Smooth muscle cell (in vitro differentiated cells): ENCODE results near the gene ZFHX3. TPM values are rescaled to one million over a fixed set of nuclear protein-coding genes. Genes with fewer than 3 reads are reported as not detected.

Experiments used
- DNase-seq: peaks from one replicate; lab custom pipeline; 2025; ENCODE audit not compliant: unreplicated experiment; lab: John Stamatoyannopoulos, UW
- H2AFZ ChIP-seq: fragments of 200-600 bp; sonication (generic); 2 replicates; pipeline ENCODE4 v1.6.0; 2016; ENCODE audit warnings: antibody characterized with exemption, low read depth, mild to moderate bottlenecking
- H3F3A ChIP-seq: fragments of 200-600 bp; sonication (generic); 2 replicates; pipeline ENCODE4 v1.6.0; 2017; ENCODE audit warnings: antibody characterized with exemption, low read depth
- H3K27ac ChIP-seq: fragments of 200-600 bp; sonication (generic); 2 replicates; pipeline ENCODE4 v1.5.1; 2016; ENCODE audit warnings: low read depth, mild to moderate bottlenecking
- H3K27me3 ChIP-seq: fragments of 200-600 bp; sonication (generic); 2 replicates; pipeline ENCODE4 v1.6.1; 2016; ENCODE audit warnings: low read depth, mild to moderate bottlenecking
- H3K36me3 ChIP-seq: fragments of 200-600 bp; sonication (generic); 2 replicates; pipeline ENCODE4 v1.5.1; 2016; ENCODE audit warnings: low read depth
- H3K4me1 ChIP-seq: fragments of 200-600 bp; sonication (generic); 2 replicates; pipeline ENCODE4 v1.5.1; 2016; ENCODE audit warnings: low read depth
- H3K4me2 ChIP-seq: fragments of 200-600 bp; sonication (generic); 2 replicates; pipeline ENCODE4 v1.6.0; 2016; ENCODE audit warnings: mild to moderate bottlenecking
- H3K4me3 ChIP-seq: fragments of 200-600 bp; sonication (generic); 2 replicates; pipeline ENCODE4 v1.5.1; 2016; ENCODE audit warnings: mild to moderate bottlenecking
- H3K79me2 ChIP-seq: fragments of 200-600 bp; sonication (generic); 2 replicates; pipeline ENCODE4 v1.6.0; 2016; ENCODE audit warnings: low read depth, mild to moderate bottlenecking
- H3K9ac ChIP-seq: fragments of 200-600 bp; sonication (generic); 2 replicates; pipeline ENCODE4 v1.6.0; 2016; ENCODE audit warnings: low read depth
- H3K9me3 ChIP-seq: fragments of 200-600 bp; sonication (generic); replicated peaks from 2 replicates; pipeline ENCODE4 v1.5.1; 2016; ENCODE audit warnings: low read depth
- H4K20me1 ChIP-seq: fragments of 200-600 bp; sonication (generic); 2 replicates; pipeline ENCODE4 v1.6.0; 2016; ENCODE audit warnings: low read depth
- CTCF ChIP-seq: fragments of 200-600 bp; sonication (generic); IDR thresholded peaks from 2 replicates; pipeline ENCODE4 v1.5.1; 2017; ENCODE audit warnings: borderline replicate concordance, mild to moderate bottlenecking, antibody characterized with exemption; ENCODE audit not compliant: insufficient read depth, poor library complexity, severe bottlenecking
- WGBS: methylation state at CpG from one replicate; pipeline ENCODE4 v1.1.7; 2016; ENCODE audit warnings: low lambda C conversion rate; 5-methylcytosine and 5-hydroxymethylcytosine counted together
- polyA plus RNA-seq: library from polyadenylated mRNA; unstranded; fragments of >200 nt; fragmentation: Nextera tagmentation; extraction: Ambion mirVana; gene quantifications from 2 replicates; pipeline ENCODE4 v1.2.1, GENCODE V29; 2016
- total RNA-seq: library from RNA; depleted of rRNA; stranded (reverse); fragments of >200 nt; gene quantifications from 2 replicates; pipeline ENCODE4 v1.2.3, GENCODE V29; 2014

Gene ZFHX3
- total and polyA plus RNA-seq, 2 experiments from 2014 or later: 3.1 to 9.8 TPM

GRCh38 chr16:72942021-72942420 is 105.9 kb downstream of the ZFHX3 start:
- DNase-seq: no peak
- Histone ChIP-seq H3K27me3 (no peaks in the 10 kb centered on the region), H3K9me3 (no peaks in the 10 kb centered on the region), H3K4me2 (no peak overlapping the region), H3K27ac (no peak overlapping the region), H3K36me3 (no peaks in the 10 kb centered on the region), H3F3A (peaks cover 13% of the 10 kb centered on the region), H3K79me2 (peaks cover 34% of the 10 kb centered on the region), H4K20me1 (peaks cover 59% of the 10 kb centered on the region), H3K9ac (no peak overlapping the region), H2AFZ (no peak overlapping the region), H3K4me3 (no peak overlapping the region), H3K4me1 (peaks cover 14% of the 10 kb centered on the region)
- no peak for TF ChIP-seq CTCF
- WGBS: 86% methylated on average over 7 of the region's 7 CpGs

DNA sequence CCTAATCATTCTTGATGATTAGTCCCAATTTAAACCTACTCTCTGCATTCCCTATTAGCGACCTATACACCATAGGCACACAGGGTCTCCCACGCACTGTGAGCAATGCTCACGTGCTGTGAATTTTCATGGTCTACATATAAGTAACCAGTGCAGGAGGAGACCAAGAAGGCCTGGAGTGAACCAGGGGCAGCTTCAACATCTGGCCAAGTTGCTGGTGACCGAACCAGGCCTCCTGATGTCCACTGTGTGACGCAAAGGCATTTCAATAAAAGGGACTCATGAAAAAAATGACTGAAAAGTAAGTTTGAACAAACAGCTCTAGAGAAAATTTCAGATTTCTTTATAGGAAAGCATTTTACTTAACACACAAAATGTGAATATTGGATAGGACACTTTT is 107.0 kb downstream of the ZFHX3 start:
- H3K36me3 ChIP-seq: no peaks in the 10 kb centered on the region
- H3K4me1 ChIP-seq: peaks cover 14% of the 10 kb centered on the region
- TF ChIP-seq CTCF: no peak
- no peaks in the 10 kb centered on the region for H3K27me3 ChIP-seq
- no peak overlapping the region for H3K27ac ChIP-seq
- H2AFZ ChIP-seq: no peak overlapping the region
- peaks cover 59% of the 10 kb centered on the region for H4K20me1 ChIP-seq
- H3K9me3 ChIP-seq: no peaks in the 10 kb centered on the region
- no peak for DNase-seq
- peaks cover 33% of the 10 kb centered on the region for H3K79me2 ChIP-seq
- no peak overlapping the region for H3K4me3 ChIP-seq
- H3K9ac ChIP-seq: no peak overlapping the region
- no peak overlapping the region for H3K4me2 ChIP-seq
- peaks cover 13% of the 10 kb centered on the region for H3F3A ChIP-seq
- WGBS: 86% methylated on average over 5 of the region's 5 CpGs

- DNase-seq: no peak
- peak overlapping the region; percentile 55 for H3K9ac ChIP-seq
- no peak overlapping the region for H2AFZ ChIP-seq
- H4K20me1 ChIP-seq: peaks cover 57% of the 10 kb centered on the region
- no peak overlapping the region for H3K4me3 ChIP-seq
- no peak for TF ChIP-seq CTCF
- H3K4me1 ChIP-seq: peaks cover 18% of the 10 kb centered on the region
- H3K36me3 ChIP-seq: no peaks in the 10 kb centered on the region
- H3K27ac ChIP-seq: peak overlapping the region; percentile 91
- H3K4me2 ChIP-seq: peak overlapping the region; percentile 75
- peaks cover 29% of the 10 kb centered on the region for H3K79me2 ChIP-seq
- no peaks in the 10 kb centered on the region for H3K27me3 ChIP-seq
- WGBS: 46% methylated on average over 10 of the region's 10 CpGs
- peaks cover 13% of the 10 kb centered on the region for H3F3A ChIP-seq
- H3K9me3 ChIP-seq: no peaks in the 10 kb centered on the region
Observed at GRCh38 chr16:72939247-72939646, 108.7 kb downstream of the ZFHX3 start.

DNA sequence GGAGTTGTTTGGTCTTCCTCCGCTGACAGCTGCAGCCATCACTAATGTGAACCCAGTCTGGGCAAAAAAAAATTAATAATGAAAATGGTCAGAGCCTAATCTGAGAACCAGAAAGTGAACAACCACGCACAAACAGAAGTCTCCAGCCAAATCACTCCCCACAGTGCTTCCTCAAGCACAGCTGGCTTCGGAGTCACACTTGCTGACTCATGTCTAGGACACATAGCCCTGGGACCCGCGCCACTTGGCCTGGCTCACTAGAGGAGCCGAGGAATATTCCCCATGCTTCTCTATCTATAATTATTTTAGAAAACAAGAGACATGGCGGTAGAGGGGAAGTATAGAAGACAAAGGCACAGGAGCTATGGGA is 109.1 kb downstream of the ZFHX3 start:
- peaks cover 18% of the 10 kb centered on the region for H3K4me1 ChIP-seq
- H3K9ac ChIP-seq: peak overlapping the region; percentile 55
- H3F3A ChIP-seq: peaks cover 13% of the 10 kb centered on the region
- no peaks in the 10 kb centered on the region for H3K9me3 ChIP-seq
- peaks cover 57% of the 10 kb centered on the region for H4K20me1 ChIP-seq
- H3K27ac ChIP-seq: peak overlapping the region; percentile 91
- peaks cover 29% of the 10 kb centered on the region for H3K79me2 ChIP-seq
- 26% methylated on average over 7 of the region's 7 CpGs for WGBS
- no peak for TF ChIP-seq CTCF
- H3K4me3 ChIP-seq: no peak overlapping the region
- H3K27me3 ChIP-seq: no peaks in the 10 kb centered on the region
- H2AFZ ChIP-seq: no peak overlapping the region
- H3K4me2 ChIP-seq: peak overlapping the region; percentile 75
- H3K36me3 ChIP-seq: no peaks in the 10 kb centered on the region
- DNase-seq: no peak
